Heart left ventricle (tissue), 16 donors: ENCODE data around the gene HMCN2. TPM values are rescaled to one million over a fixed set of nuclear protein-coding genes. Genes with fewer than 3 reads are reported as not detected.

Source experiments
- ATAC-seq, 4 donors: fragments of 200-7000 bp; cut with Tn5 transposase; one replicate each; pipeline ENCODE4 v1.9.1; 2020 to 2022; ENCODE audit warnings: moderate library complexity in 4 of 4, mild to moderate bottlenecking in 3 of 4, moderate number of reproducible peaks in 1 of 4
- DNase-seq, 5 donors: peaks; one replicate each; pipeline ENCODE4 v3.0.0-alpha.2; 2020
- H3K27ac ChIP-seq, 12 donors: fragments of 200-600 bp; sonication (generic) in 4 of 12; one replicate each; pipeline versions ENCODE4 v1.5.0 to v1.8.0; 2016 to 2022; ENCODE audit warnings: mild to moderate bottlenecking in 2 of 12
- H3K27me3 ChIP-seq, 9 donors: fragments of 200-600 bp; sonication (generic) in 2 of 9; one replicate each; pipeline versions ENCODE4 v1.5.1 to v1.8.0; 2016 to 2022; ENCODE audit warnings: mild to moderate bottlenecking in 3 of 9
- H3K36me3 ChIP-seq, 9 donors: fragments of 200-600 bp; sonication (generic) in 2 of 9; one replicate each; pipeline versions ENCODE4 v1.5.0 to v1.8.0; 2018 to 2022; ENCODE audit warnings: mild to moderate bottlenecking in 2 of 9
- H3K4me1 ChIP-seq, 12 donors: fragments of 200-600 bp; sonication (generic) in 4 of 12; one replicate each; pipeline versions ENCODE4 v1.5.0 to v1.8.0; 2016 to 2022; ENCODE audit warnings: mild to moderate bottlenecking in 3 of 12
- H3K4me3 ChIP-seq, 12 donors: fragments of 200-600 bp; sonication (generic) in 4 of 12; one replicate each; pipeline versions ENCODE4 v1.5.0 to v1.8.0; 2017 to 2022; ENCODE audit warnings: mild to moderate bottlenecking in 9 of 12, moderate library complexity in 4 of 12
- H3K9me3 ChIP-seq, 12 donors: fragments of 200-600 bp; sonication (generic) in 4 of 12; one replicate each; pipeline versions ENCODE4 v1.5.0 to v1.8.0; 2016 to 2022; ENCODE audit warnings: mild to moderate bottlenecking in 1 of 12
- POLR2A ChIP-seq, 2 donors: fragments of 450-650 bp; IDR thresholded peaks; one replicate each; pipeline ENCODE4 v1.6.1; 2017; ENCODE audit warnings: antibody characterized with exemption in 2 of 2, mild to moderate bottlenecking in 2 of 2, moderate library complexity in 2 of 2
- WGBS, 4 donors: extraction: QIAGEN DNeasy Blood & Tissue Kit in 2 of 4; methylation state at CpG; one replicate each; pipeline versions ENCODE4 v1.1.5 to v1.1.7; 2013 to 2018; 5-methylcytosine and 5-hydroxymethylcytosine counted together
- intact Hi-C, 10 donors: fragments of 100-400 bp; cut with DNase I; formaldehyde crosslinking; loops; one replicate each; pipeline versions ENCODE4 v1.11.1 to v1.14.2; 2022
- polyA plus RNA-seq, 2 donors: library from polyadenylated mRNA; stranded (reverse); fragments of 200-250 nt; gene quantifications; one replicate each; pipeline ENCODE4 v1.2.3, GENCODE V29; 2013
- total RNA-seq, 9 donors: library from RNA; depleted of rRNA in 2 of 9; stranded (reverse); fragments of >200 nt in 2 of 9; fragmentation: NEBNext Ultra II Directional in 3 of 9; extraction: Animal tissue kit (Norgen Biotek cat#: 25700) in 3 of 9; gene quantifications; one replicate each; pipeline versions ENCODE4 v1.1.0 to v1.2.4, GENCODE V29; 2016 to 2023
- TF ChIP-seq, protein P1 (sequence below), 12 donors: fragments of 200-600 bp; sonication (generic) in 4 of 12; IDR thresholded peaks; one replicate each; pipeline versions ENCODE4 v1.5.0 to v1.8.0; 2018 to 2022; ENCODE audit warnings: antibody characterized with exemption in 12 of 12, mild to moderate bottlenecking in 5 of 12
- donor health status: ischemic (EF 13 %, LVEDD 7.1; RV severe dilation, severe dysfunction).
- donor health status: healthy with polysubstance abuse.
- donor health status: DM: no; HTN: yes; CAD: no.
- donor health status: DM: no; HTN: no; CAD: no.
- donor health status: ischemic (EF 25% LVEDD 6.9; RV normal size, moderate dysfunction).
- donor health status: ischemic (EF 25% LVEDD 5.7; RV mildly dilated, moderate dysfunction).
- donor health status: healthy.
- donor health status: DM: yes; HTN: yes; CAD: no.
- donor health status: ischemic (EF 35%, LVEDD 5.7; RV mildly dilated, moderate dysfunction).
- donor health status: nonischemic (EF 11% LVEDD 7.7; RV severe dilation, severe dysfunction).
- donor health status: DM: yes; HTN: yes; CAD: no.
- donor health status: PGD.
- donor health status: ischemic (EF 29% LVEDD 5.4; RV normal size, mild dysfunction).
- donor health status: nonischemic (EF 23%, LVEDD 6.1; RV moderate dilation, normal function).

HMCN2 gene
- total and polyA plus RNA-seq, 11 donors = 2.3 to 10.4 (median 4.3) TPM

GRCh38 chr9:130390986-130391385, 125.4 kb downstream of the HMCN2 start:
- ATAC-seq (no peak), DNase-seq (no peak)
- H3K4me1 ChIP-seq = no peaks in the 10 kb centered on the region
- peaks cover 0 to 16% (median 0%) of the 10 kb centered on the region in 9 donors for H3K36me3 ChIP-seq
- H3K9me3 ChIP-seq = no peaks in the 10 kb centered on the region
- H3K27ac ChIP-seq = no peak overlapping the region
- H3K4me3 ChIP-seq = no peak overlapping the region
- 87 to 95% (median 93%) methylated on average over 18 to 27 of the region's 27 CpGs for WGBS, 4 donors
- H3K27me3 ChIP-seq = no peaks in the 10 kb centered on the region
- intact Hi-C loops = no loop called here
- TF ChIP-seq, protein P1, sequence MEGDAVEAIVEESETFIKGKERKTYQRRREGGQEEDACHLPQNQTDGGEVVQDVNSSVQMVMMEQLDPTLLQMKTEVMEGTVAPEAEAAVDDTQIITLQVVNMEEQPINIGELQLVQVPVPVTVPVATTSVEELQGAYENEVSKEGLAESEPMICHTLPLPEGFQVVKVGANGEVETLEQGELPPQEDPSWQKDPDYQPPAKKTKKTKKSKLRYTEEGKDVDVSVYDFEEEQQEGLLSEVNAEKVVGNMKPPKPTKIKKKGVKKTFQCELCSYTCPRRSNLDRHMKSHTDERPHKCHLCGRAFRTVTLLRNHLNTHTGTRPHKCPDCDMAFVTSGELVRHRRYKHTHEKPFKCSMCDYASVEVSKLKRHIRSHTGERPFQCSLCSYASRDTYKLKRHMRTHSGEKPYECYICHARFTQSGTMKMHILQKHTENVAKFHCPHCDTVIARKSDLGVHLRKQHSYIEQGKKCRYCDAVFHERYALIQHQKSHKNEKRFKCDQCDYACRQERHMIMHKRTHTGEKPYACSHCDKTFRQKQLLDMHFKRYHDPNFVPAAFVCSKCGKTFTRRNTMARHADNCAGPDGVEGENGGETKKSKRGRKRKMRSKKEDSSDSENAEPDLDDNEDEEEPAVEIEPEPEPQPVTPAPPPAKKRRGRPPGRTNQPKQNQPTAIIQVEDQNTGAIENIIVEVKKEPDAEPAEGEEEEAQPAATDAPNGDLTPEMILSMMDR (IDR thresholded peaks at IDR 0.05) = no peak
- TF ChIP-seq POLR2A (IDR thresholded peaks at IDR 0.05) = no peak

DNA sequence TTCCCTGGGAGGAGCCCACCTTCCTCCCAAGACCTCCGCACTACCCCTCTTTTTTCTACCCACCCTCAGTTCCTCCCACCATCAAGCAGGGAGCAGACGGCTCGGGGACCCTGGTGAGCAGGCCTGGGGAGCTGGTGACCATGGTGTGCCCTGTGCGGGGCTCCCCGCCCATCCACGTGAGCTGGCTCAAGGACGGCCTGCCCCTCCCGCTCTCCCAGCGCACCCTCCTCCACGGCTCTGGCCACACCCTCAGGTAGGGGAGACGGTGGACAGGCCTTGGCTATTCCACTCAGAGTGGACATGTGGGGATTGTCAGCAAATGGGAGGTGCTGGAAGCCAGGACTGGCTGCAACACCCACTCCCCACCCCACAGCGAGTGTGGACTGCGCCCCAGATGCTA, 126.3 kb downstream of the HMCN2 start:
- Histone ChIP-seq H3K4me1 (no peaks in the 10 kb centered on the region), H3K9me3 (no peaks in the 10 kb centered on the region), H3K27me3 (no peaks in the 10 kb centered on the region), H3K4me3 (no peak overlapping the region), H3K27ac (no peak overlapping the region), H3K36me3 (peaks cover 0 to 12% (median 0%) of the 10 kb centered on the region in 9 donors)
- no peak for TF ChIP-seq POLR2A (IDR thresholded peaks at IDR 0.05)
- TF ChIP-seq, protein P1 (IDR thresholded peaks at IDR 0.05) = no peak
- WGBS, 4 donors = 88 to 96% (median 90%) methylated on average over 6 to 13 of the region's 13 CpGs
- ATAC-seq (no peak), DNase-seq (no peak)
- intact Hi-C loops = no loop called here

- H3K36me3 ChIP-seq = peaks cover 0 to 8% (median 0%) of the 10 kb centered on the region in 9 donors
- H3K9me3 ChIP-seq = no peaks in the 10 kb centered on the region
- WGBS, 4 donors = 78 to 81% (median 79%) methylated on average over 10 to 16 of the region's 16 CpGs
- no peaks in the 10 kb centered on the region for H3K27me3 ChIP-seq
- no peaks in the 10 kb centered on the region for H3K4me1 ChIP-seq
- intact Hi-C loops = no loop called here
- DNase-seq = no peak
- no peak overlapping the region for H3K4me3 ChIP-seq
- no peak overlapping the region for H3K27ac ChIP-seq
- ATAC-seq = no peak
- TF ChIP-seq, protein P1 (IDR thresholded peaks at IDR 0.05) = no peak
- TF ChIP-seq POLR2A (IDR thresholded peaks at IDR 0.05) = no peak
Measured at GRCh38 chr9:130393681-130394071, 128.1 kb downstream of the HMCN2 start.

GRCh38 chr9:130394320-130394719, 128.8 kb downstream of the HMCN2 start:
- Histone ChIP-seq H3K4me3 (no peak overlapping the region), H3K27me3 (no peaks in the 10 kb centered on the region), H3K27ac (no peak overlapping the region), H3K9me3 (no peaks in the 10 kb centered on the region), H3K4me1 (no peaks in the 10 kb centered on the region), H3K36me3 (peaks cover 0 to 8% (median 0%) of the 10 kb centered on the region in 9 donors)
- 93 to 100% (median 95%) methylated on average over 2 to 11 of the region's 11 CpGs for WGBS, 4 donors
- DNase-seq (no peak), ATAC-seq (no peak)
- no peak for TF ChIP-seq POLR2A (IDR thresholded peaks at IDR 0.05)
- TF ChIP-seq, protein P1 (IDR thresholded peaks at IDR 0.05) = no peak
- intact Hi-C loops = no loop called here
